CD4-positive, alpha-beta T cell treated with Interleukin-4 for 1 hour (primary cell): ENCODE results near the gene AKAP8L.
"Not testable (repeated sequence)": the region's sequence is repeated elsewhere in the genome, so short reads cannot be mapped to it uniquely, and the experiment has no call there.

ENCODE experiments used
- DNase-seq, 2 donors: peaks; one replicate each; pipeline ENCODE4 v3.0.0-alpha.2; 2020 to 2022

Gene AKAP8L

GRCh38 chr19:15412832-15413231 is 6.0 kb downstream of the AKAP8L start:
- no peak for DNase-seq

GRCh38 chr19:15411351-15411750 is 7.4 kb downstream of the AKAP8L start:
- DNase-seq: not testable (repeated sequence)

DNA sequence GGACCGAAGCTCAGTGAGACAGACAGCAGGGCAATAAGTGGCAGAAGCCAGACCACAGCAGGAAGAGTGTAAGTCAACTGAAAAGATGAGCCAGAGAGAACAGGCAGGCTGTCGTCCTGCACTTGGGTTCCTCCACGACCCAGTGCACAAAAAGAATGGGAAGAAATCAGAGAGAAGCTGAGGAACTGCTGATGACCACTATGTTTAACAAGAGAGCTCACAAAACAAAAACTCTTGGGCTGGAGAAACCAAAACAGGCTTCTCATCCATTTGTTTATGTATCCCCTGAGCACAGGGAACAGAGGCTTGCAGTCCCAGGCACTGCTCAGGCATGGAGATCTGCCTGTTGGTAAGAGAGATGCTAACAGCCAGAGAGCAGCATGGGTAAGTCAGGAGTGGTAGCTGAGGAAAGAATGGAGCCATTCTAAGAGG is 14.0 kb downstream of the AKAP8L start:
- DNase-seq: no peak

- DNase-seq: no peak
These were observed 14.6 kb downstream of the AKAP8L start for GRCh38 chr19:15404097-15404779.

- no peak for DNase-seq
These were observed 15.6 kb downstream of the AKAP8L start for GRCh38 chr19:15403151-15403531.

- DNase-seq: no peak
These were observed 16.2 kb downstream of the AKAP8L start for GRCh38 chr19:15402411-15403150.

DNA sequence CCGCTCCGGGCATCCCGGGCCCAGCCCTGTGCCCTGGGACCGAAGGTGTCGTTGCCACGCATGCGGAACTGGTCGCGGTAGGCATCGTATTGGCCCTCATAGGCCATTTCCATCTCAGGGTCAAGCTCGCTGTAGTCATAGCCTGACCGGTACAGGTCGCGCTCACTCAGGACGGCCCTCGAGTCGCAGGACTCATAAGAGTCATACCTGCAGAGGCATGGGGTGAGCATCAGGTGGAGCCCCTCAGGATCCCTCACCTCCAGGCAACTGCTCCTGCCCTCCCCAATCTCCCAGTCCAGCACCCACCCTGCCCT is 17.4 kb downstream of the AKAP8L start:
- DNase-seq: no peak

DNA sequence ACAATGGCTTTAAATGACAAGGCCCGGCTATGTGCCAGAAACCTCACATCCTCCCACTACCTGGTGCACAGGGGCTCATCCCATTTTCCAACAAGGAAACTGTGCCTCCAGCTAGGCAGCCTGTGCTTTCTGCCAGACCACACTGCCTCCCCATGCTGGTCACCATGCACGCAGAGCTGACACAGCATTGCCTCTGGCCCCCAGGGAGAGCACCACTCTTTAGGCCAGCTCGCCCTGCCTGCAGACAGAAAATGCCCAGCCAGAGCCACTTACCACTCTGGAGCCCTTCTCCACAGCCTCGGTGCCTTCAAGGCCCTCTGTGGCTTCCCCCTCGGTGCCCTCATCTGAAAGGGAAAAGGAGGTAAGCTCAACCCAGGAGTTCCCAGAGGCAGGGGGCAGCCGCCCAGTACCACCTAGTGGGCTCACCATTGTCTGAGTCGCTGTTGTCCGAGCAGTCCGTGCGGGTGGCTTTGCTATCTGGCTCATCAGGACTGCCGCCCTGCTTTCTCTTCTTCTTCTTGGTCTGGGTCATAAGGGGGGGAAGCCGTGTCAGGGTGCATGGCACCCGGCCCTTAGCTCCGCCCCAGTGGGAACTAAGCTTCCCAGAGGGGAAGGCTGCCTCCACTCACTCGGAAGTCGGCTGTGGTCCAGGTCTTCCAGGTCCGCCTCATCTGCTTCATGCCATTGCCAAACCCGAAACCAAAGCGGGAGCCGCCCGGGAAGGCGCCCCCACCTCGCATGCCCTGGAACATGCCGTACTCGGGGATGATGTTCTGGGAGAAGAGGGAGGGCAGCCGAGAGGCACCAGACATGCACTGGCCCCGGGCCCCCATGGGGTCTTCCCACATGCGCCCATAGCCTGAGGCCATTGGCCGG is 18.0 kb downstream of the AKAP8L start:
- no peak for DNase-seq

DNA sequence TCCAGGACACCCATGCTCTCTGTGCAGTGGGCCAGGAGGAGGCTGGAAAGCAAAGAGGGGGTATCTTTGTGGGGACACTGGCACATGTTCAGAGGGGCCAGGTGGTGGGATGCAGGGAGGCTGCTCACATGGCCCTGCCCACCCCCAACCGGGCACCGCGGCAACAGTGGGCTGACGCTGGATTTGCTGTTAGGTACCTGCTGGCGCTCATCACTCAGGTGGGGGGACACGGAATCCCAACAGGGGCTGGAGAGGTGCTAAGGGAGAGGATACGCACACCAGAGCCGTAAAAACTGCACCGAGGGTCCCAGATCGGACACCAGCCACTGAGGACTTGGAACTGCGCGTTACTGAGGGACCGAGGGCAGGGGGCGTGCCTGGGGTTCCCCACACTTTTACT is 19.2 kb downstream of the AKAP8L start:
- DNase-seq: no peak

- DNase-seq: no peak
These were observed 19.6 kb downstream of the AKAP8L start for GRCh38 chr19:15399234-15399515.

DNA sequence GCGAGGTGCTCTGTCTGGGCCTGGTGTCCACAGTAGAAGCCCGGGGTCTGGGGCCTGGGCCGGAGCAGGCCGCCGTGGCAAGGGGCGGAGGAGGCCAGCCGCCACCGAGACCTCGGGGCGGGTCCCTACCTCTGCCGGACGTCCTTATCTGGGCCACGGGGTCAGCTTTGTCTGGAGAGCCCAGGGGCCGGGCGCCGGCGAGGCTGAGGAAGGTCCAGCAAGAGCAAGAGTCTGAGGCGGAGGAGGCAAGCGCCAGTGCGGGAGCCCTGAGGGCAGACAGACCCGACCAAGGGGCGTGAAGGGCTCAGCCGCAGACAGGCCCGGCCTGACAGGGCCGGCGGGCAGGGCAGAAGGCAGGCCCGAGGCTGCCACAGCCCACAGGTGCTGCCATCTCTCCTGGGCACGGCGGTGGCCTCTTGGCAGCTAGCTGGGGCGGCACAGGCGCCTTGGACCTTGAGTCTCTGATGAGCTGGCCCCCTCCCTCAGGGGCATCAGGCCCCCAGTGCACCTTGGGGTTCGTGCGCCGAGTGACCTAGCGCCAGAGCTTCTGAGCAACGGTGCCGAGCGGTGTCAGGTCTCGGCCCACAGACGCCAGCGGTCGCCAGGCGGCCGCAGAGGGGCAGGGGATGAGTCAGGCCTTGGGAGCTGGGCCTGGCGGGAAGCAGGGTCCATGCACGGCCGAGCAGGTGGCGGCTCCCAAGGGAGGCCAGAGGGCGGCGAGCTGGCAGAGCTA is 20.1 kb downstream of the AKAP8L start:
- no peak for DNase-seq

DNA sequence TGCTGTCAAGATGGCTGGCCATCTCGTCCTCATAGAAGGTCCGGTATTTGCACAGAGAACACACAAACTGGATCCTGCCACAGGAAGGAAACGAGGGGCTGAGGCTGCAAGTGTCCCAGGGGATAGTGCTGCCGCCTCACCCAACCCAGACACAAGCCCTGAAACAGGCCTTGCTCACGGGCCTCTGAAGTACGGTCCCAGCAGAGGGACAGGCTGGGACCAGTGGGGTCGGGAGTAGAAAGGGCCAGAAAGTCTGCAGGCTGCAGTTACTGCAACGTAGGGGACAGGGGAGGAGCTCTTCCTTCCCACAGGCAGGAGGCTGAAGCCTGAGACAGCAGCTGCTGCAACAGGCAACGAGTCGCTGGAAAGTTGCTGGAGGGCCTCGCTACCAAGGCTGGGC is 21.0 kb downstream of the AKAP8L start:
- no peak for DNase-seq

GRCh38 chr19:15397236-15397635 is 21.6 kb downstream of the AKAP8L start:
- DNase-seq: no peak

- DNase-seq: no peak
These were observed 22.4 kb downstream of the AKAP8L start for GRCh38 chr19:15396436-15396835.

GRCh38 chr19:15395251-15395650 is 23.5 kb downstream of the AKAP8L start:
- not testable (repeated sequence) for DNase-seq

GRCh38 chr19:15394426-15394825 is 24.4 kb downstream of the AKAP8L start:
- no peak for DNase-seq

DNA sequence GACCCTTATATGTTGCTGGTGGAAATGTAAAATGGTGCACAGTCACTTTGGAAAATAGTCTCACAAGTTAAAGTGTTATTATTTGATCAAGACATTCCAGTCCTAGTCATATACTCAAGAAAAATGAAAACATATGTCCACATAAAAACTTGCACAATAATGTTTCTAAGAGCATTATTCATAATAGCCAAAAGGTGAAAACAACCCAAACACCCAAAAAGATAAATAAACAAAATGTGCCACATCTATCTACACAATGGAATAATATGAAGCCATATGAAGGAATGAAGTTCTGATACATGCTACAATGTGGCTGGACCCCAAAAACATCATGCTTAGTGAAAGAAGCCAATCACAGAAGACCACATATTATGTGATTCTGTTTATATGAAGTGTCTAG is 24.8 kb downstream of the AKAP8L start:
- no peak for DNase-seq

DNA sequence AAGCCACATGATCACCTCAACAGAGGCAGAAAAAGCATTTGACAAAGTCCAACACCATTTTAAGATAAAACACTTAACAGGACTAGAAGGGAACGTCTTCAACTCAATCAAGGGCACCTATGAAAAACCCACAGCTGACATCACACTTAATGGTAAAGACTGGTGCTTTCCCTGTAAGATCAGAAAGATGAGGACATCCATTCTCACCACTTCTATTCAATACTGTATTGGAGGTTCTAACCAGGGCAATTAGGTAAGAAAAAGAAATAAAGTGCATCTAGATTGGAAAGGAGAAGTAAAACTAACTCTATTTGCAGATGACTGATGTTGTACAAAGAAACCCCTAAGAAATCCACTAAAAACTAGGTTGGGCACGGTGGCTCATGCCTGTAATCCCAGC is 28.0 kb downstream of the AKAP8L start:
- no peak for DNase-seq

- no peak for DNase-seq
These were observed 36.9 kb downstream of the AKAP8L start for GRCh38 chr19:15381864-15382263.

DNA sequence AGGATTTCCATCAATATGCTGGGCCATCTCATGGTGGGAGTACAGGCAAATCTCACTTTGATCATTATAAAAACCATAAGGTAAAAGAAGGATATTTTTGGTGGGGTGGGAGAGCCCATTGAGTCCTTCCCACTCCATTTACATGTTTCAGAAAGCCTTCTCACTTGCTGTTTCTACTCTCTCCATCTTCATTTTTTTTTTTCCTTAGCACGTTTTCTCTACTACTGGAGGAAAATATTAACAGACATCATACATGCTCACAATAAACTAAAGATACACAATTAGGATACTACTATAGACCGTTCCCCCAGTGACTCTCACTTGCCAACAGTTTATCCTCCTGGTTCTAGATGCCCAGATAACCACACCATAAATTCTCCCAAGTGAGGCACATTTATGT is 37.4 kb downstream of the AKAP8L start:
- DNase-seq: no peak

- no peak for DNase-seq
These were observed 38.7 kb downstream of the AKAP8L start for GRCh38 chr19:15379999-15380647.

GRCh38 chr19:15379083-15379998 is 39.4 kb downstream of the AKAP8L start, which contains the start of gene AKAP8:
Gene AKAP8, minus strand, starts transcription at chr19:15379787. Its CDS starts 56 bp downstream, at chr19:15379731.
- peak; percentile 99 for DNase-seq
